SH-SY5Y (cell line): ENCODE results near the gene MID1.

Source experiments
- GATA2 ChIP-seq: IDR thresholded peaks from 2 replicates; pipeline ENCODE4 v1.6.1; 2011; ENCODE audit warnings: mild to moderate bottlenecking, low read depth, low read length
- GATA3 ChIP-seq: IDR thresholded peaks from 2 replicates; pipeline ENCODE4 v1.6.1; 2011; ENCODE audit warnings: low read depth, mild to moderate bottlenecking, low read length, moderate library complexity

The MID1 gene

DNA sequence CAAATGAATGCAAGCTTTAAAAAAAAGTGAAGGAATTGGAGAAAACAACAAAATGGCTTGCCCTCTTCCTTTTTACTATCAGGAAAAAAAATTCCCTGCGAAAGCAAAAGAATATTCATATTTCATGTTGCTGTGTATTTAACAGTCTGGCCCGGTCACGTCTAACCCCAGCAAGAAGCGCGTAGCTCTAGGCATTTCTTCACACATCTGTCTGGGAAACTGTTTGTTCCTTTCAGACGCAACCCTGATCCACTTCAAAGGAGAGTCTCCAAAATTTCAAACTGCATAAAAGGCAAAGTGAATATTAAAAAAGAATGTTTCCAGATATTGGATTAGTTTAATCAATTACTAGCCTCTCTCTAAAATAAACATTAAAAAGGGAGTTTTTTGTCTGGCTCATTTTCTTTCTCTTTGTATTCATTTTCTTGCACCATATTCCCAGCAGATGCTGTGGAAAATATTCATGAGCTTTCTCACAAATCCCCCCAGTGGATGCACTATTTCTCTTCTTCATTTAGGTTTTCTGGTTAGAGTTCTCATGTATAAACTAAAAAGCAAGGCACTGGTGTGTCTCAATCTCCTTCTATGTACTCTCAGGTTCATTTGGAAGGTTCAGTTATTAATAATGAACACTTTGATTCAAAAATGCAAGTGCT lies 145.3 kb downstream of the MID1 start:
- TF ChIP-seq GATA3 (no peak), GATA2 (no peak)

DNA sequence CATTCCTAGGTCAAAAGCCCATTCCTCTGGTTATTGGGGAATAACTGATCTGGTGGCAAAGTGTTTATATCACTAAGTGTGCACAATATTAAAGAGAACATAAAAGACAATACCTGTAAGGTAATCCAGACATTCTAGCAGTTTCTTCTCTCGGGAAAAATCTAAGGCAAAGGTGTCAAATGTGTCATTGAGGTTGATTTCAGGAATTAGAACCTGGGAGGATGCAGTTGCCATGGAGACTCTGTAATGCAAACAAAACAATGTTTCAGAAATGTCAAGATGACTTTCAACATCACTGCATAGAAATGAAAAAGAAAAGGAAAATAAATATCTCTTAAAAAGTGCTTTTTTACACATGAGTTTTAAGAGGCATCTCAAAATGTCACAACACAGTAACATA lies 145.9 kb downstream of the MID1 start:
- TF ChIP-seq GATA3 (no peak), GATA2 (no peak)

DNA sequence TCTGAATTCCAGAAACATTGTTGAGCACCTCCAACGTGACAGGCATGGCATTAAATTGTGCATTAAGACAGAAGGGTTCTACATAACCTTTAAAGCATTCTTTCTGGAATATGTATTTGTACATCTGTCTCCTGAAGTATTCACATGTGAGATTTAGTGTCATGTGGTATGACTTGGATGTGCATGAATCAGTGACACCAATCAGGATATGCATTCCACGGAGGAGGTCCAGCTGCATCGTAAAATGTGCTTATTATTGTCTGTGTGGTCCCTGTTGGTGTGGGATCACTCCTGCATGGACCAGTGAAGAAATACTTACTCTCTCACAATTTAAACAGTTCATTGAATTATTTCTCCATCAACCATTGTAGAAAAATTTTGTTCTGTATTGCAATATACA lies 149.0 kb downstream of the MID1 start:
- TF ChIP-seq GATA3 (no peak), GATA2 (no peak)

DNA sequence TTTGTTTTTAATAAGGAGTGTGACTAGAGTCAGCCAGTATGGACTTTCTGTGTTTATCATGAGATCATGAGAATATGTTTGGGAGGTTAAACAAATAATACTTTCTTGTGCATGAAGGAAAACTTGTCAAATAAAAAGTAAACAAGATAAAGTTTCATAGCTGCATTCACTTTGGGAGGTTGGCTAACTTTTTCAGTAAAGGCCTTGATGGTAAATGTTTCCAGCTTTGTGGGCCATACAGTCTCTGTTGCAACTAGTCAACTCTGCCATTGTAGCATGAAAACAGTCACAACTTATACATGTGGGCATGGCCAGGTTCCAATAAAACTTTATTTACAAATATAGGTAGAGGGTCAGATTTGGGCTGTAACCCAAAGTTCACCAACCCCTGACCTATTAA lies 150.4 kb downstream of the MID1 start:
- no peak for TF ChIP-seq GATA3
- TF ChIP-seq GATA2, result no peak

DNA sequence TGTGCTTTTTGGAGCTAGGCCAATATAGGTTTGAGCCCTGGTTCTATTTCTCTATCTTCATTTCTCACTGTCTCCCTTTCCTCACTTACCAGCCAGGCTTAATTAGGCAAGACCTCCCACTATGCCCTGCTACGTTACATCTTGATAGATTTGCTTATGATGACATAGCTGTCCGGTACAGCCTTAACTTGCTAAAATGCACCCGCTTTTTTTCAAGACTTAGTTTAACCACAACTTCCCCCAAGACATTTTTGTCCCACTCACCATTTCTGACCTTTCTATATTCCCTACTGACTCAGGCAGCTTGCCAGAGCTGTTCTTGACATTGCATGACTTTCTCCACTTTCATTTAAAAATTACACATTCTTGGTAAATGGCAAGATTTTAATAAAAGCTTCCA lies 152.6 kb downstream of the MID1 start:
- TF ChIP-seq GATA3, result no peak
- no peak for TF ChIP-seq GATA2

DNA sequence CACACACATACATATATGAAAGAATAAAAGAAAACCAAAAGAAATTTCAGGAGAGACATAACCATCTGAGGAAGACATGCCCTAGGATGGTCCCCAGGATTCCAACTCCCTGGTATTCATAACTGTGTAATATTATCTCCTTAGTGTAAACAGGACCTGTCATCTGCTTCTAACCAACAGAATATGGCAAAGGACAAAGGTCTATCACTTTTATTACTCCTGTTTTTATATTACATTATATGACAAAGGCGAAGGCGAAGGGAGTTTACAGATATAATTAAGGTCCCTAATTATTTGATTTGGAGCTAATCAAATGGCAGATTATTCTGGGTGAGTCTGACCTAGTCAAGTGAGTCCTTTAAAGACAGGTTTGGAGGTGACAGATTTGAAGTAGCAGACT lies 155.1 kb downstream of the MID1 start:
- no peak for TF ChIP-seq GATA3
- no peak for TF ChIP-seq GATA2

DNA sequence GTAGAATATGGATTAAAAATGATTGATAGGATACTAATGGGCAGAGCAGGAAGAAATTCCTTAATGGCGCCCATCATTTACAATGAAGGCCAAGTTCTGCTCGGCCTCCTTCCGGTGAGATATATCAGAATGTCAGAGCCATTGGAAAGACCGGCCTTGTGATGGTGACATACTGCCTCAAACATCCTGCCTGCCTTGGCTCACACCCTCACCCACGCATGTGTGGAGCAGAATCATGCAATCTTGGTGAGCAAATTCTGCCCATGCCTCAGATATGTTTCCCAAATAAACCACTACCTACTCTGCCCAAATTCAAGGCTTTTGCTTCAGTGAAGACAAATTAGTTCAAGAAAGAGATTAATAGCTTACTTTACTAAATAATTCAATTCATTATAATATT lies 163.3 kb downstream of the MID1 start:
- no peak for TF ChIP-seq GATA3
- TF ChIP-seq GATA2, result no peak

DNA sequence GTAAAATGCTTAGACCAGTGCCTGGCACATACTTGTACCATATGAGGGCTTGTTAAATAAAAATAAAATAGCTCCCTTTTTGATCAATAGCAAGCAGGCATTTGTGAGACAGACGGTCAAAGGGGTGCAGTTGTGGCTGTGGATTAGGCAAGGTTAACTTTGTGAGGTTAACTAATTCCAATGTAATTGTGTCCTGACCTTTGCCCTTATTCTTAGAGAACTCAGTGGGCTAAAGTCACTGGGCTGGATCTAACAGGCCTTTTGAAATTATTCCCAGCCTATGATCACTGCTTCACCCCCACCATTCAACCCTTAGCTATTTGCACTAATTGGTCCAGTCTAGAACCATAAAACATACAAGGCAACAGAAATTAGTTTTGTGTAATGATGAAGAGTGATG lies 166.4 kb downstream of the MID1 start:
- TF ChIP-seq GATA2, result no peak
- no peak for TF ChIP-seq GATA3

DNA sequence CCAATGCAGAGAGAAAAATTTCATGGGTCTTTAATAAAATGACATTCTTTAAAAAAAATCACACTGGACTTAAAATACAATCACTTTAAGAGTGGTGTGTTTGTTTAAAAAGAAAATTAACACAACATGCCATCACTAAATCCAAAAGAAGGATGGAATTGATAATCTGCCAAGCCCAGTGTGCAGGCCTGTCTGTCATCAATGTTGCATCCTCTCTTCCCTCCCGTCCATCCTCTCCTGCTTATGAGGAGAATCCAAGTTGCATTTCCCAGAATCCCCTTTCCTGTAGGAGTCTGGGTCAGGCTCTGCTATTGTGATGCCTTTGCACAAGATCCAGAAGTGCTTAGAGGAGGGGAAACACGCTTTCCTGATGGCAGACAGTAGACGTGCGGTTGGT lies 169.4 kb downstream of the MID1 start:
- TF ChIP-seq GATA3, result no peak
- no peak for TF ChIP-seq GATA2

DNA sequence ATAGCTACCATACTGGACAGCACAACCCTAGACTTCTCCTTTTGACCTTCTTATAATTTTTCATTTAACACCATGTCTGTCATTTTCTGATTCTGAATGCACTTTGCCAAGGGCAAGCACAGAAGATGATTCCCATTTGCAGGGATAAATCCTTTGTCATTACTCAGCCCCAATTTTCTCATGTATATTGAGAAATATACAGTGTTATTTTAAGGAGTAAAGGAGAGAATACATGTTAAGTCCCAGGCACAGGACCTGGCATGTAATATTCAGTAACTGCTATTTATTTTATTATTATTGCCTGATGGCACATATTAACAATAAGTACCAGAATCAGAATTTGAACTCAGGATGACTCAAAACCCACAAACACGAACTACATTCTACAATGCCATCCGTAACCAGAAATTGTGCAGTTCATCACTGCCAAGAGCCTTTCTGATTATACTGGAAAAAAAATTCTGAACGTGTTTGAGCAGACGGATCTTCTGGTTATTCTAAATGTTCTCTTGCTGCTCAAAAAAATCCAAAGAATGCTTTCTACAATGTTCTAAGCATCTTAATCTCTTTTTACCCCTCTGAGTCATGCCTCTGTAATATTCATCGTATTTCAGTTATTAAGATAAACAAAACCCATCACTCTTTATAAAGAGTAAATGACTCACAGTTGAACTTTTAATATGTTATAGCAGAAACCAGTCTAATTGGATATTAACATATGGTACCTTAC lies 170.0 kb downstream of the MID1 start:
- TF ChIP-seq GATA2 (no peak), GATA3 (no peak)

DNA sequence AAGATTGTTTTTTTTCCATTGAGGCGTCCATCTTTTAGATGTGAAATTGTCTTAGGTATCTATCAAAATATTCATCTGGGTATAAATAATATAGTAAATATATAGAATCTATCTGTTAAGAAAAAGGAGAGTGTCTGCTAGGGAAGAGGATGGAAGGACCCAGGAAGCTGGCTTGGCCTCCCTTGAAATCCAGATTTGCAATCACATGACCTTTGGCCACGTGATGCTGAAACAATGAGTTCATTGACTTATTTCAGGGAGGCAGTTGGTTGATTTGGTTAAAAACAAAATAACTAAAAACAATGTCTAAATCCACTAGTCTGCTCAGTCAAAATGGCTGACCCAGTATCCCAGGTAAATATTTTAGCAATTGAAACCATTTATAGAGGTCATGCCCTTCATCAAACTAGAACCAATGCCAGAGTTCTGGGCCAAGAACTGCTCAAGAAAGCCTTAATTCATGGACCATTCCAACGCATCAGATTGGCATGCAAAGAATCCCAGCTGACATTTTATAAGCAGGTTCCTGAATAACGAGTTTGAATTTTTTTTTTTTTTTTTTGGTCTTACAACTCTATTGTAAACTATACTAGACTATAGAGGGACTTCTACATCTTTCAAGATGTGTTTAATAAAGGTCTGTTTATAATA lies 172.7 kb downstream of the MID1 start:
- TF ChIP-seq GATA2 (no peak), GATA3 (no peak)

DNA sequence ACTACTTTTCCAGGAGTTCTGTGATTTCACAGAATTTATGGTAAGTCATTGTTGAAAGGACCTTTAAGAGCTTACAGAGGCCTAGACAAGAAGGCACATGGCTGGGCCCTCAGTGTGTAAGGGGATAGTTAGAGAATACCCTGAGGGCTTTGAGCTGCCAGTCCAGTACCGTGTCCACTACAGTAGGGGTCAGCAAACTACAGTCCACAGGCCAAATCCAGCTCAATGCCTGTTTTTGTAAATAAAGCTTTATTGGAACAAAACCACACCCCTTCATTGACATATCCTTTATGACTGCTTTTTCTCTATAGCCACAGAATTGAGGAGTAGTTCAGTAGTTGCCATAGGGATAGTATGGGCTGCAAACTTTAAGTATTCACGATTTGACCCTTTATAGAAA lies 176.2 kb downstream of the MID1 start:
- TF ChIP-seq GATA3 (no peak), GATA2 (no peak)

DNA sequence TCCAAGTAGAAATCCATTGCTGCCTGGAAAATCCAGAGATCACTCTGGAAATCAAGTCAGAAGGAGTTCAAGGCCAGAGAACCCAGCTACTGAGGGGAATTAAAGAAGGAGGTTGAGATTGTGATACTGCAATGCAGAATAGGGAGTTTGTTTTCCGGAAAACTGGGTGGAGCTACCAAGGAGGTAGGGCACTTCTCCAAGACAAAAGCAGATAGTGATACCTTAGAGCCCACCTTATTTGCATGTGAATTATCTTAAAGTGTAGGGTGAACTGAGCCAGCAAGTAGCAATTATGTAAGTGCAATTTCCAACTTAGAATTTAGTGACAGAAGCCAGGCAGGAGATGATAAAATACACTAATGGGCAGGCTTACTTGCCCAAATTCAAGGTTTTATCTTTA lies 178.9 kb downstream of the MID1 start:
- TF ChIP-seq GATA3 (no peak), GATA2 (no peak)

DNA sequence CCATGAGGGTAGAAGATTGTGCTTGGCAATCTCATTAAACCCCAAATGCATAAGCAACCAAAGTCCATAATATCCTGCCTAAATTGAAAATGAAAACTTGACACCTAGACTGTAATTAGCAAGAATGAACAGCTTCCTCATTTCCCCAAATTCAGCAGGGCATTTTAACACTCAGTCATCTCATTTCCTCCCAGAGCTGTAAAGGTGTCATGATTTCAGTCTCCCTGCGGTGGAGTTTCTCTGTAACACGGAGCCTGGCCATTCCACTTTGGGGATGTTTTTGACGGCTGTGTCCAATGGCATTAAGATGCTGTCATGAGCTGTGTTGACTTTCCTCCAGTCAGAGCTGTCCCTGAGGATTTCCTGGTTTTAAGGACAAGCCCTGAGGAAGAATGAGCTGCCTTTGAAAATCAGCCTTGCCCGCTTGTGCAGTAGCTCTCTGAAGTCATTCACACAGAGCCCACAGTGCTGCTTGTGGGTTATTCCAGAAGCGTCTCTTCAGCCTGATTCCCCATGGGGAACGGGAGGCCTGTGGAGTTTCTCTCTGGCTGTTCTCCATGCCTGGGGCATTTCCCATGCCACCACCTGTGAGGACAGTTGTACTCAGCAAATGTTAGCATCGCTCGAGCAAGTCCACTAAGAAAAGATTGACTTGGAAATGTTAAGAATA lies 187.0 kb downstream of the MID1 start:
- no peak for TF ChIP-seq GATA3
- TF ChIP-seq GATA2, result no peak

DNA sequence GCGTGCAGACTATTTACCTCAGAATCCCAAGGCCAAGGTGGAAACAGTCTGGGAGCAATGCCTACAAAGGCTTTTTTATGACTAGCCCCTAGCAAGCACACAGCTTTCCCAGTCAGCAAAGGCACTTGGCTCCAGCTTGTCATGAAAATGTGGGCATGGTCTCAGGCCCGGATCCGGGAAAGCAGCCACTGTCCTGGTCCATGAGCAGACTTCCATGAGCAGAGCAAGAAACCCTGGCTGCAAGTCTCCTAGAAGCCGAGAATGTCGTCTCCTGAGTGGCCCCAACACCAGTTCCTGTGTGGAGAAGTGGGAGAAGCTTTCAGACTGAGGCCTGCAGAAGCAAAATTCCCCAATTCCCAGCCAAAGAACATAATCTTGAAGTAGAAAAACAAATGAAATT lies 190.5 kb downstream of the MID1 start:
- no peak for TF ChIP-seq GATA2
- TF ChIP-seq GATA3, result no peak

DNA sequence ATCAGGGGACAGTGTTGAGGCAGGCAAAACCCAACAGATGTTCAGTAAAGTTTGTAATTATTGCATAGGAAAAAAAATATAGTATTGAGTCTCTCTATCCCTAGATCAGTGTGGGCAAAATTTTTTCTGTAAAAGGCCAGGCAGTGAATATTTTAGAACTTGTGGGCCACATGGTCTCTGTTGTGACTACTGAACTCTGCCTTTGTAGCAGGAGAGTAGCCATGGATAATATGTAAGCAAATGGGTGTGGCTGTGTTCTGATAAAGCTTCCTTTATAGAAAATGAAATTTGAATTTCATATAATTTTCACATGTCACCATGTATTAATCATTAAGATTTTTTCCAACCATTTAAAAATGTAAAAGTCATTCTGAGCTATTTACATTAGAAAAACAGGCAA lies 193.1 kb downstream of the MID1 start:
- TF ChIP-seq GATA2 (no peak), GATA3 (no peak)
